ENCODE data around the gene MYH16. TPM values are rescaled to one million over a fixed set of nuclear protein-coding genes. Genes with fewer than 3 reads are reported as not detected.

MYH16 gene
- total and polyA plus RNA-seq, 4 donors, result not detected

DNA sequence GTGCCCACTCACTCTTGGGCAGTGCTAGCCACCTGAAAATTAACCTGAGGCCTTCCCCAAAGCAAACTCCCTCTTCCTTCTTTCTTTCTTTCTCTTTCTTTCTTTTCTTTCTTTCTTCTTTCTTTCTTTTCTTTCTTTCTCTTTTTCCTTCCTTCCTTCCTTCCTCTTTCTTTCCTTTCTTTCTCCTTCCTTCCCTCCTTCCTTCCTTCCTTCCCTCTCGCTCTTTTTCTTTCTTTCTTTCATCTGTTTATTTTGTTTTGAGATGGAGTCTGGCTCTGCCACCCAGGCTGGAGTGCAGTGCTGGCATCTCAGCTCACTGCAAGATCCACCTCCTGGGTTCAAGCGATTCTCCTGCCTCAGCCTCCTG is 47.8 kb upstream of the MYH16 start:
- 89% methylated on average over 2 of the region's 2 CpGs for WGBS
- H3K27ac ChIP-seq (ENCODE audit: low read depth in 1 of 2, low read length in 2 of 2), result no peak overlapping the region

DNA sequence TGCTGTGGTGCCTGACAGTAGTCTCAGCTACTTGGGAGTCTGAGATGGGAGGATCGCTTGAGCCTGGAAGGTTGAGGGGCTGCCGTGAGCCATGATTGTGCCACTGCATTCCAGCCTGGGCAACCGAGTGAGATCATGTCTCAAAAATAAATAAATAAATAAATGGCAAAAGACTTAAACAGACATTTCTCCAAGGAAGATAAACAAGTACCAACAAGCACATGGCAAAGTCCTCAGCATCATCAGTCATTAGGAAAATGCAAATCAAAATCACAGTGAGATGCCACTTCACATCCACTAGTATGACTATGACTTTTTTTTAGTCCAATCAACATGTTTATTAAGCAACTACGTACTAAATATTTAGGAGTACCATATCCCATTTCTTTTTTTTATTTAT is 43.4 kb upstream of the MYH16 start:
- Histone ChIP-seq H3K9ac (ENCODE audit: low read depth in 1 of 2, low read length in 2 of 2) (no peak overlapping the region), H3K27ac (ENCODE audit: low read depth in 1 of 2, low read length in 2 of 2) (no peak overlapping the region), H3K36me3 (ENCODE audit: control insufficient read depth in 4 of 4, insufficient read depth in 3 of 4, low read depth in 1 of 4, low read length in 3 of 4) (no peaks in the 10 kb centered on the region), H3K27me3 (ENCODE audit: control insufficient read depth in 4 of 4, insufficient read depth in 4 of 4, low read length in 3 of 4) (no peaks in the 10 kb centered on the region), H3K4me1 (ENCODE audit: control insufficient read depth in 4 of 4, insufficient read depth in 4 of 4, low read length in 3 of 4) (no peaks in the 10 kb centered on the region), H3K4me3 (ENCODE audit: low read depth in 1 of 3, low read length in 3 of 3) (no peak overlapping the region), H3K9me3 (ENCODE audit: control insufficient read depth in 4 of 4, low read length in 3 of 4) (no peaks in the 10 kb centered on the region)
- WGBS, result 91% methylated on average over 4 of the region's 4 CpGs
- no peak for DNase-seq (ENCODE audit: low spot score)
- TF ChIP-seq FOXA2 (IDR thresholded peaks at IDR 0.05), result no peak
- no peak for TF ChIP-seq JUND (IDR thresholded peaks at IDR 0.05)
- TF ChIP-seq, protein P1, sequence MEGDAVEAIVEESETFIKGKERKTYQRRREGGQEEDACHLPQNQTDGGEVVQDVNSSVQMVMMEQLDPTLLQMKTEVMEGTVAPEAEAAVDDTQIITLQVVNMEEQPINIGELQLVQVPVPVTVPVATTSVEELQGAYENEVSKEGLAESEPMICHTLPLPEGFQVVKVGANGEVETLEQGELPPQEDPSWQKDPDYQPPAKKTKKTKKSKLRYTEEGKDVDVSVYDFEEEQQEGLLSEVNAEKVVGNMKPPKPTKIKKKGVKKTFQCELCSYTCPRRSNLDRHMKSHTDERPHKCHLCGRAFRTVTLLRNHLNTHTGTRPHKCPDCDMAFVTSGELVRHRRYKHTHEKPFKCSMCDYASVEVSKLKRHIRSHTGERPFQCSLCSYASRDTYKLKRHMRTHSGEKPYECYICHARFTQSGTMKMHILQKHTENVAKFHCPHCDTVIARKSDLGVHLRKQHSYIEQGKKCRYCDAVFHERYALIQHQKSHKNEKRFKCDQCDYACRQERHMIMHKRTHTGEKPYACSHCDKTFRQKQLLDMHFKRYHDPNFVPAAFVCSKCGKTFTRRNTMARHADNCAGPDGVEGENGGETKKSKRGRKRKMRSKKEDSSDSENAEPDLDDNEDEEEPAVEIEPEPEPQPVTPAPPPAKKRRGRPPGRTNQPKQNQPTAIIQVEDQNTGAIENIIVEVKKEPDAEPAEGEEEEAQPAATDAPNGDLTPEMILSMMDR (IDR thresholded peaks at IDR 0.05; ENCODE audit: low read depth, low read length, missing input control), result no peak
- TF ChIP-seq GABPA (IDR thresholded peaks at IDR 0.05 in 1 of 2, conservative IDR thresholded peaks at IDR 0.05 in 1 of 2), result no peak
- no peak for TF ChIP-seq HNF4A (conservative IDR thresholded peaks at IDR 0.05)
- no peak for TF ChIP-seq EGR1 (IDR thresholded peaks at IDR 0.05; ENCODE audit: low read depth in 2 of 2)
- TF ChIP-seq, protein P2, sequence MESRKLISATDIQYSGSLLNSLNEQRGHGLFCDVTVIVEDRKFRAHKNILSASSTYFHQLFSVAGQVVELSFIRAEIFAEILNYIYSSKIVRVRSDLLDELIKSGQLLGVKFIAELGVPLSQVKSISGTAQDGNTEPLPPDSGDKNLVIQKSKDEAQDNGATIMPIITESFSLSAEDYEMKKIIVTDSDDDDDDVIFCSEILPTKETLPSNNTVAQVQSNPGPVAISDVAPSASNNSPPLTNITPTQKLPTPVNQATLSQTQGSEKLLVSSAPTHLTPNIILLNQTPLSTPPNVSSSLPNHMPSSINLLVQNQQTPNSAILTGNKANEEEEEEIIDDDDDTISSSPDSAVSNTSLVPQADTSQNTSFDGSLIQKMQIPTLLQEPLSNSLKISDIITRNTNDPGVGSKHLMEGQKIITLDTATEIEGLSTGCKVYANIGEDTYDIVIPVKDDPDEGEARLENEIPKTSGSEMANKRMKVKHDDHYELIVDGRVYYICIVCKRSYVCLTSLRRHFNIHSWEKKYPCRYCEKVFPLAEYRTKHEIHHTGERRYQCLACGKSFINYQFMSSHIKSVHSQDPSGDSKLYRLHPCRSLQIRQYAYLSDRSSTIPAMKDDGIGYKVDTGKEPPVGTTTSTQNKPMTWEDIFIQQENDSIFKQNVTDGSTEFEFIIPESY (IDR thresholded peaks at IDR 0.05), result no peak

More for the DNA sequence above, 47.8 kb upstream of the MYH16 start:
- DNase-seq (ENCODE audit: low spot score), result no peak
- H3K4me3 ChIP-seq (ENCODE audit: low read depth in 1 of 3, low read length in 3 of 3), result no peak overlapping the region
- no peaks in the 10 kb centered on the region for H3K36me3 ChIP-seq (ENCODE audit: control insufficient read depth in 4 of 4, insufficient read depth in 3 of 4, low read depth in 1 of 4, low read length in 3 of 4)
- H3K9ac ChIP-seq (ENCODE audit: low read depth in 1 of 2, low read length in 2 of 2), result no peak overlapping the region
- no peaks in the 10 kb centered on the region for H3K4me1 ChIP-seq (ENCODE audit: control insufficient read depth in 4 of 4, insufficient read depth in 4 of 4, low read length in 3 of 4)
- no peaks in the 10 kb centered on the region for H3K9me3 ChIP-seq (ENCODE audit: control insufficient read depth in 4 of 4, low read length in 3 of 4)
- no peaks in the 10 kb centered on the region for H3K27me3 ChIP-seq (ENCODE audit: control insufficient read depth in 4 of 4, insufficient read depth in 4 of 4, low read length in 3 of 4)
- TF ChIP-seq HNF4A (conservative IDR thresholded peaks at IDR 0.05), result no peak
- TF ChIP-seq, protein P2 (IDR thresholded peaks at IDR 0.05), result no peak
- no peak for TF ChIP-seq JUND (IDR thresholded peaks at IDR 0.05)
- no peak for TF ChIP-seq YY1 (IDR thresholded peaks at IDR 0.05)
- no peak for TF ChIP-seq HNF4G (IDR thresholded peaks at IDR 0.05)
- TF ChIP-seq FOXA1 (IDR thresholded peaks at IDR 0.05), result no peak
- TF ChIP-seq NR2F2 (IDR thresholded peaks at IDR 0.05), result no peak
- TF ChIP-seq, protein P3, sequence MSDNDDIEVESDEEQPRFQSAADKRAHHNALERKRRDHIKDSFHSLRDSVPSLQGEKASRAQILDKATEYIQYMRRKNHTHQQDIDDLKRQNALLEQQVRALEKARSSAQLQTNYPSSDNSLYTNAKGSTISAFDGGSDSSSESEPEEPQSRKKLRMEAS (IDR thresholded peaks at IDR 0.05), result no peak
- no peak for TF ChIP-seq GABPA (IDR thresholded peaks at IDR 0.05 in 1 of 2, conservative IDR thresholded peaks at IDR 0.05 in 1 of 2)
- no peak for TF ChIP-seq RXRA (IDR thresholded peaks at IDR 0.05)
- TF ChIP-seq, protein P1 (IDR thresholded peaks at IDR 0.05; ENCODE audit: low read depth, low read length, missing input control), result no peak
- no peak for TF ChIP-seq EGR1 (IDR thresholded peaks at IDR 0.05; ENCODE audit: low read depth in 2 of 2)
- no peak for TF ChIP-seq FOXA2 (IDR thresholded peaks at IDR 0.05)
- no peak for TF ChIP-seq TAF1 (conservative IDR thresholded peaks at IDR 0.05)
- TF ChIP-seq, protein P4, sequence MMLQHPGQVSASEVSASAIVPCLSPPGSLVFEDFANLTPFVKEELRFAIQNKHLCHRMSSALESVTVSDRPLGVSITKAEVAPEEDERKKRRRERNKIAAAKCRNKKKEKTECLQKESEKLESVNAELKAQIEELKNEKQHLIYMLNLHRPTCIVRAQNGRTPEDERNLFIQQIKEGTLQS (IDR thresholded peaks at IDR 0.05), result no peak
- TF ChIP-seq, protein P5, sequence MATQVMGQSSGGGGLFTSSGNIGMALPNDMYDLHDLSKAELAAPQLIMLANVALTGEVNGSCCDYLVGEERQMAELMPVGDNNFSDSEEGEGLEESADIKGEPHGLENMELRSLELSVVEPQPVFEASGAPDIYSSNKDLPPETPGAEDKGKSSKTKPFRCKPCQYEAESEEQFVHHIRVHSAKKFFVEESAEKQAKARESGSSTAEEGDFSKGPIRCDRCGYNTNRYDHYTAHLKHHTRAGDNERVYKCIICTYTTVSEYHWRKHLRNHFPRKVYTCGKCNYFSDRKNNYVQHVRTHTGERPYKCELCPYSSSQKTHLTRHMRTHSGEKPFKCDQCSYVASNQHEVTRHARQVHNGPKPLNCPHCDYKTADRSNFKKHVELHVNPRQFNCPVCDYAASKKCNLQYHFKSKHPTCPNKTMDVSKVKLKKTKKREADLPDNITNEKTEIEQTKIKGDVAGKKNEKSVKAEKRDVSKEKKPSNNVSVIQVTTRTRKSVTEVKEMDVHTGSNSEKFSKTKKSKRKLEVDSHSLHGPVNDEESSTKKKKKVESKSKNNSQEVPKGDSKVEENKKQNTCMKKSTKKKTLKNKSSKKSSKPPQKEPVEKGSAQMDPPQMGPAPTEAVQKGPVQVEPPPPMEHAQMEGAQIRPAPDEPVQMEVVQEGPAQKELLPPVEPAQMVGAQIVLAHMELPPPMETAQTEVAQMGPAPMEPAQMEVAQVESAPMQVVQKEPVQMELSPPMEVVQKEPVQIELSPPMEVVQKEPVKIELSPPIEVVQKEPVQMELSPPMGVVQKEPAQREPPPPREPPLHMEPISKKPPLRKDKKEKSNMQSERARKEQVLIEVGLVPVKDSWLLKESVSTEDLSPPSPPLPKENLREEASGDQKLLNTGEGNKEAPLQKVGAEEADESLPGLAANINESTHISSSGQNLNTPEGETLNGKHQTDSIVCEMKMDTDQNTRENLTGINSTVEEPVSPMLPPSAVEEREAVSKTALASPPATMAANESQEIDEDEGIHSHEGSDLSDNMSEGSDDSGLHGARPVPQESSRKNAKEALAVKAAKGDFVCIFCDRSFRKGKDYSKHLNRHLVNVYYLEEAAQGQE (IDR thresholded peaks at IDR 0.05), result no peak
- TF ChIP-seq RAD21 (IDR thresholded peaks at IDR 0.05), result no peak
- no peak for TF ChIP-seq SP1 (IDR thresholded peaks at IDR 0.05)
